ENCODE measurements around the gene BCAR1.
"Not testable (repeated sequence)": the region's sequence is repeated elsewhere in the genome, so short reads cannot be mapped to it uniquely, and the experiment has no call there.

BCAR1 gene

GRCh38 chr16:75205961-75206748 is 45.3 kb downstream of the BCAR1 start:
- not testable (repeated sequence) for DNase-seq

GRCh38 chr16:75205438-75205837 is 46.0 kb downstream of the BCAR1 start:
- DNase-seq = not testable (repeated sequence)

DNA sequence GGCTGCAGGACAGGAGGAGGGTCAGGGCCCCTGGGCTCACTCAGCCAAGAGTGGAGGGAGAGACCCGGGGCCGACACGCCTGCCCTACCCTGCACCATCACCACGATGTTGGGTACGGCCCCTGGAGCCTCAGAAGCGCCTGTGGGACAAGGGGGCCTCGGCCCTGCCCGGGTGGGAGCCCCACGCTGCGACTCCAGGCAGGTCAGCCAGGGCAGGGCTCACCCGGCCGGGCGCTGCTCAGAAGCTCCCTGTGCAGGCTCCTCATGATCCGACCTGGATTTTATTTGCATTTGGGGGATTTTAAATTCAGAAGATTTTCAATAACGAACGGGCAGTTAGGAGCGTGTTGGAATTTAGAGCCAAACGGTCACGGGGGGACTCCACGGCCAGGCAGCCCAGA is 46.5 kb downstream of the BCAR1 start:
- not testable (repeated sequence) for DNase-seq

- DNase-seq = no peak
Observed at GRCh38 chr16:75204410-75204758, 47.0 kb downstream of the BCAR1 start.

DNA sequence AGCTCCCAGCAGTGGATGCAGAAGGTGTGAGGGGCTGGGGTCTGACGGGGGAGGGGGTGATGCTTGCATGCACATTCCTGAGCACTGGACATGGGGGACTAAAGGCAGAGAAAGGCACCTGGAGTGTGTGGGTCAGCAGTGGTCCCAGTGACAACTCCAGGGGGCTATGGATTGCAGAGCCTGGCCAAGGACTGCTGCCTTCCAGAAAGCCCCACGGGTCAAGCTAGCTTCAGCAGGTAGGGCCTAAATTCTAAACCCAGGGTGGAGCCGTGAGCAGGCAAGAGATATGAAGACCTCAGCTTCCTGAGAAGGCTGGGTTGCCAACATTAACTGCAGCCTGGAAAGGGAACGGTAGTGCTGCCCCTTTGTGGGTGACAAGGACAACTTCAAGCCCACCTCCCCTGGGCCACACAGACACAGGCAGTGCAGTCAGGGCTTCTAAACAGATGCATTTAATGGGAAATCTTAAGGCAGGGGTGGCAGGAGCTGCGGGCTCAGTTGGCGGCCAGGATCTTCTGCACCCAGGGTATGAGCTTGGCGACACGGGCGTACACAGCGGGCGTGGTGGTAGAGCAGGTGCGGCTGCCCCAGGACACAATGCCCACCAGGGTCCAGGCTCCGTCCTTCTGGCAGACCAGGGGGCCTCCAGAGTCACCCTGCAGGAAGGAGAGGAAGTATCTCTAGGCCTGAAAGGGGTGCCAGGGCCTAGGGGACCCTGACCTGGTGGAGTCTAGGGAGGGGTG is 47.6 kb downstream of the BCAR1 start:
- no peak for DNase-seq

DNA sequence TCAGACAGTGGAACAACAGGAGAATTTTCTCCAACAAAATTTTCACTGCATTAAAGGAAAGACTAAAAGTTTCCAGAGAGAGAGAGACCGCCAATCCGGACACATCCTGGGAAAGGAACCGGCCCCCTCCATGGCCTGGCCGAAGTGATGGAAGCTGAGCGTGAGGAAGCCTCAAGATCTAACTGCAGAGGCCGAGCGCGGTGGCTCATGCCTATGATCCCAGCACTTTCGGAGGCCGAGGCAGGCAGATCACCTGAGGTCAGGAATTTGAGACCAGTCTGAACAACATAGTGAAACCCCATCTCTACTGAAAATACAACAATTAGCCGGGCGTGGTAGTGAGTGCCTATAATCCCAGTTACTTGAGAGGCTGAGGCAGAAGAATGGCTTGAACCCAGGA is 48.3 kb downstream of the BCAR1 start:
- no peak for DNase-seq

DNA sequence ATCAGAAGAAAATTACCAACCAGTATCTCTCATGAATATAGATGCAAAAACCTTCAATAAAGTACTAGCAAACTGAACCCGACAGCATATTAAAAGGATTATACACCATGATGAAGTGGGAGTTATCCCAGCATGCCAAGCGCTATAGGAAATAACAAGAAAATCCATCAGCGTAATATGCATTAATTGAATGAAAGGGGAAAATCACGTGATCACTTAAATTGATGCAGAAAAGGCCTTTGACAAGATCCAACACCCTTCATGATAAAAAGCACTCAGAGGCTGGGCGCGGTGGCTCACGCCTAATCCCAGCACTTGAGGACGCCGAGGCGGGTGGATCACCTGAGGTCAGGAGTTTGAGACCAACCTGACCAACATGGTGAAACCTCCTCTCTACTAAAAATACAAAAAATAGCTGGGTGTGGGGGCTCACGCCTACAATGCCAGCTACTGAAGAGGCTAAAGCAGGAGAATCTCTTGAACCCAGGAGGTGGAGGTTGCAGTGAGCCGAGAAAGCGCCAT is 49.3 kb downstream of the BCAR1 start:
- DNase-seq = no peak

DNA sequence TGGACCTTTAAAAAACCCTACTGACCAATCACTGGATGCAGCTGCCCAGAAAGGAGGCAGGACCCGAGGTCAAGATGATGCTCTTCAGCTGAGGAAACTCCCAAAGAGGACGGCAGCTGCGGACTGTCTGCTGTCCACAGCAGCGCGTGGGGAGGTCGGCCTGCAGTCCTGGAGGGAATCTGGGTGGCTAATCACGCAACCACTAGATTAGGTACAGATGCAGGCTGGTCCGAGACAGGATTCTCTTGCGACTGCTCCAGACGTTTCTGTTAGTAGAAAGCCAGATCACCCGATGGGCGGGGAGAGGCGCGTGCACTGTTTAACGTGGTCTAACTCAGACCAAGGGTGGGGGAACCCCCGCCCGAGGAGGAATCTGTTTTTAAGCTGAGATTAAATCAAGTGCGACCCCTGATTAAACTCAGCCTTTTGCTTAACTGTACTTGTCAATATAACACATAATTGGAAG is 53.3 kb downstream of the BCAR1 start:
- DNase-seq = no peak

GRCh38 chr16:75197522-75198134 is 53.8 kb downstream of the BCAR1 start:
- DNase-seq = no peak

DNA sequence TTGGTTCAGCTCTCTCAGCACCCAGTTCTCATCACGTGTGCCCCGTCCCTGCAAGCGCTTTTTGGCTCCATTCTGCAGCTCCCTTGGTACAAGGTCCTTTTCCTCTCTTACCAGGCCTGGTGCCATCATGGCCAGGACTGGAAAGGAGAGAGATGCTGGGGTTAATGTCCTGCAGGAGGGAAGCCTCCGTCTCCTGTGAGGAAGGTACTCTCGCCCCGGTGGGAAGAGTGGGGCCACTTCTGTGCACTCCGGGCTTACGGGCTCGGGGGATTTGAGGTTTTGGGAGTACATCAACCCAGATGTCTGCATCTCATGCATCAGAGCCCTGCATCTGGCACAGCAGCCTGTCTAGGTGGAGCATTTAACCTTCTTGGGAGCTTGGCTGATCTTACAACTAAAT is 54.6 kb downstream of the BCAR1 start:
- no peak for DNase-seq

DNA sequence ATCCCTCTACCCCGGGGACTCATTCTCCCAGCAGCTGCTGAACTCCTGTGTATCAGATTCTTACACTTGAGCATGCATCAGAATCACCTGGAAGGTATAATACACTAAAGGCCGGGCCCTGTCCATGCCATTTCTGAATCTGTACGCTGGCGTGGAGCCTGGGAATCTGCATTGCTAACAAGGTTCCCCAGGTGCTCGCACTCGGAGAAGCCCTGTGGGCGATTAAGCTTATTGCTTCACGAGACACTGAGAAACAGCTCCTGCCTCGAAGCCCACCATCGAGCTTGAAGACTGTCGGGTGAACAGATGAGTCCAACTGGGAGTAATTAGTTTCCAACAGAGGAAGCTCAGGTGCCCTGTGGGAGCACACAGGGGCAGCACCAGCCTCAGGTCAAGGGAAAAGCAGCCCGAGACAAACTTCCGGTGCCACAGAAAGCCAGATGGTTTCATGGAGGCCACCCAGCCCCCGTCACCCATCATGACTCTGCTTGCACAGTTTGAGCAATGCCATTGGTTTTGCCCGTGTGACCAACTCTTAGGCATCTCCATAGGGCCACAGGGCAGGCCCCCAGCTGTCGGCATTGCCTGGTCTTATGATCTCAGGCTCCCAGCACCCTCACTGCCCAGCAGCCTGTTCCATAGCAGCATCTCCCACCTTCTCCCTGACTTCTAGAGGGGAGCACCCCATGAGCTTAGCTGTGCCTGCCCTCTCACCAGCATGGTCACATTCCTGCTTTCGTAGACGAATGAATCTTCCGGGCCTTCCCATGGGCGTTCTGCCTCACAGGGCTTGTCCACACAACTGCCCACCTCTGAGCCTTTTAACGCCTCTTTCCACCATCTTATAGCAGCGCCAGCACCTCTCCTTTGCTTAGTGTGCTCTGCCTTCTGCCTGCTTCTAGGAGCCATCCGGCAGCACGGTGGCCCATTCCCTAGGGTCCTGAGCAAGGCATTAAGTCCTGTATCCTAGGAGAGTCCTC is 55.3 kb downstream of the BCAR1 start:
- DNase-seq = no peak

- DNase-seq = no peak
Observed at GRCh38 chr16:75193730-75194444, 57.5 kb downstream of the BCAR1 start.

DNA sequence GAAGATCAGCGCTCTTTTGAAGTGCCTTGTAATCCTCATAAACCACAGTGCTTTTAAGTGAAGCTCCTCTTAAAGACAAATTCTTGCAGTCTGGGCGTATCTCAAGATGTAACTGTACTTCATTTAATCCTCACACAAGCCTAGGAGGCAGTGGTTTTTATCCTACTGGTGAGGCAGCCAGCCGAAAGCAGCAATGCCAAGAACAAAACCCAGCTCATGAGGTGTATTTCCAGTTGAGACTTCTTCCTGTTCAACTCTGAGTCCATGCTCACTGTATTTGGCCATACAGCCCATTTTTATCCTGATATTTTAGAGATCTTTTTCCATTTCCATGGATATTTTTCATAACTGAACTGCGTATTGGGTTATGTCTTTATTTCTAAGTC is 58.2 kb downstream of the BCAR1 start:
- no peak for DNase-seq

- no peak for DNase-seq
Observed at GRCh38 chr16:75192606-75193264, 58.7 kb downstream of the BCAR1 start.

DNA sequence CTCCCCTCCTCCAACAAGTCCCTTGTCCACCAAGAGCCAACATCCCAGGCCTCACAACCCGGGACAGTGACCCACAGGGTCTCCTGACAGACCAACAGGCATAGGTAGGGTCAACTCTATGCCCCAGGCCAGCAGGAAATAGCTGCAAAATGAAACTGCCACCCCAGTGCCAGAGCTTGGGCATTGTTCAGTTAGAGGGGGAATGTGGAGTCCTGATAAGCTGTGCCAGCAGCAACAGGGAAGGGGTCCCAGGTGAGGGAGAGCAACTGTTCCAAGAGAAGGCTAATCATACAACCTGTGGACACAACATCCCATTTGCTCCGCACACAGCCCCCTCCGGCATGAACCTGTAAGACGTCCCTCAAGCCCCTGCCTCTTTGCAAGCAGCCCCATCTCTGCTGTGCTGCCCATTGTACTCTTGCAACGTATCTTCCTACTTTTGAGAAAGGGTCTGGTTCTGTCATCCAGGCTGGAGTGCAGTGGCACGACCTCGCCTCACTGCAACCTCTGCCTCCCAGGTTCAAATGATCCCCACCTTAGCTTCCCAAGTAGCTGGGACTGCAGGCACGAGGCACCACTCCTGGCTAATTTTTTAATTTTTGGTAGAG is 61.7 kb downstream of the BCAR1 start:
- no peak for DNase-seq

DNA sequence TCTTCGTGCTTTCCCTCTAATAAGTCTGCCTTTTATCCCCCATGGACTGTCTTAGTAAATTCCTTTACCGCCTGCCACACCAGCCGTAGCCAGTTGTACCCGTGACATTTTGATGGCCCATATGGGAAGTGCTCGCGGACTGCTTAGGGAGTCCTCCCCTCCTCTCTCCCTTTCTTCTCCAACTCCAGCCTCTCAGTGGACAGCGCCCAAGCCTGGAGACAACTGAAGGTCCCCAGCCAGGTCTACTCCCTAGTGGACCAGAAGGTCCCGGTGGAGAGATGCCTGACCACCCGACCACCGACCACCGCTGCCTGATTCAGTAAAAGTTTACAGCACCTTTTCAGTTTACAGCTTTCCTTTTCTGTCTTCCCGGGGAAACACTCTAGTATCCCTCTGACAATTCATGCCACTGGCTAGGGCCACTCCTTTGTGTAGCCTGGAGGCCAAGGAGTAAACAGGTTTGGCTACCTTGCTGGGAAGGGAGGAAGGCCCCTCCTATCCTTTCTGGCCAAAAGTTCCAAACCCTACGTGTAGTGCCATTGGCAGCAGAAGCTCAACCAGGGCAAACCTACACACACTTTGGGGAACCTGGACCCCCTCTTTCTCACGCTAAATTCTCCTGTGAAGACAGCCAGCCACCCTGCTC is 62.5 kb downstream of the BCAR1 start:
- DNase-seq = no peak

GRCh38 chr16:75181630-75182029 is 69.8 kb downstream of the BCAR1 start:
- DNase-seq = no peak

DNA sequence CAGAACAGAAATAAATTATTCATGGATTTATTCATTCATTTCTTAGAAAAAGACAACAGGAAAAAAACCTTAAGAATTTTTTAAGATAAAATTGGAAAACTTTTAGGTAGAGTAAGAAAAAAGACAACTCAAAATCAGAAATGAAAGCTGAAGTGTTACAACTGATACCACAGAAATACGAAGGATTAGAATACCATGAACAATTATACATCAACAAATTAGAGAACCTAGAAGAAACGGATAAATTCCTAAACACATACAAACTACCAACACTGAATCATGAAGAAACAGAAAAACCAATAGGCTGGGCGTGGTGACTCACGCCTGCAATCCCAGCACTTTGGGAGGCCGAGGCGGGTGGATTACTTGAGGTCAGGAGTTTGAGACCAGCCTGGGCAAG is 72.2 kb downstream of the BCAR1 start:
- no peak for DNase-seq

Measured in anterior cingulate cortex (tissue), 58 donors.